MCF 10A (cell line): ENCODE results near the gene BTBD16. TPM values are rescaled to one million over a fixed set of nuclear protein-coding genes. Genes with fewer than 3 reads are reported as not detected.

ENCODE experiments used
- BruUV-seq: library from RNA; stranded (reverse); fragments of 400-500 nt; replicated peaks from 2 replicates; lab custom pipeline; 2021; lab: Mats Ljungman, UMichigan
- CTCF ChIA-PET: fragments of 300-600 bp; sonication (Branson Sonifier 250); formaldehyde crosslinking; extraction: SDS; loops from one replicate; lab custom pipeline; 2021; ENCODE audit warnings: antibody characterized with exemption, inconsistent platforms; lab: Yijun Ruan, JAX
- POLR2A ChIA-PET: fragments of 300-600, 350-650 bp; sonication (Branson Sonifier 250); formaldehyde crosslinking; extraction: SDS; loops from one replicate; lab custom pipeline; 2020; ENCODE audit warnings: antibody characterized with exemption, inconsistent platforms; lab: Yijun Ruan, JAX
- DNase-seq: peaks from one replicate; pipeline ENCODE4 v3.0.0-alpha.2; 2018; ENCODE audit not compliant: unreplicated experiment
- H3K27ac Mint-ChIP-seq: one replicate; pipeline ENCODE4 v1.8.0; 2022; ENCODE audit warnings: mild to moderate bottlenecking, low read depth, mixed read lengths; ENCODE audit not compliant: unreplicated experiment
- H3K27me3 Mint-ChIP-seq: one replicate; pipeline ENCODE4 v1.8.0; 2022; ENCODE audit warnings: mixed read lengths; ENCODE audit not compliant: insufficient read depth, unreplicated experiment
- H3K36me3 Mint-ChIP-seq: one replicate; pipeline ENCODE4 v1.8.0; 2022; ENCODE audit warnings: mild to moderate bottlenecking, moderate library complexity, mixed read lengths; ENCODE audit not compliant: insufficient read depth, unreplicated experiment
- H3K4me1 Mint-ChIP-seq: one replicate; pipeline ENCODE4 v1.8.0; 2022; ENCODE audit warnings: mixed read lengths; ENCODE audit not compliant: insufficient read depth, unreplicated experiment
- H3K4me3 Mint-ChIP-seq: one replicate; pipeline ENCODE4 v1.8.0; 2022; ENCODE audit warnings: mild to moderate bottlenecking, moderate library complexity, mixed read lengths; ENCODE audit not compliant: unreplicated experiment
- H3K9me3 Mint-ChIP-seq: one replicate; pipeline ENCODE4 v1.8.0; 2022; ENCODE audit warnings: mixed read lengths; ENCODE audit not compliant: unreplicated experiment
- CTCF ChIP-seq: fragments of 200-600 bp; IDR thresholded peaks from one replicate; pipeline ENCODE4 v1.8.0; 2022; ENCODE audit warnings: antibody characterized with exemption, mild to moderate bottlenecking; ENCODE audit not compliant: unreplicated experiment
- intact Hi-C: fragments of 100-400 bp; cut with micrococcal nuclease; formaldehyde crosslinking; loops from 2 replicates; pipeline ENCODE4 v1.14.1; 2022
- total RNA-seq: library from RNA; stranded (reverse); gene quantifications from 2 replicates; pipeline ENCODE4 v1.2.3, GENCODE V29; 2022

The BTBD16 gene
- total RNA-seq, 1 experiment from 2014 or later = 0.16 TPM

DNA sequence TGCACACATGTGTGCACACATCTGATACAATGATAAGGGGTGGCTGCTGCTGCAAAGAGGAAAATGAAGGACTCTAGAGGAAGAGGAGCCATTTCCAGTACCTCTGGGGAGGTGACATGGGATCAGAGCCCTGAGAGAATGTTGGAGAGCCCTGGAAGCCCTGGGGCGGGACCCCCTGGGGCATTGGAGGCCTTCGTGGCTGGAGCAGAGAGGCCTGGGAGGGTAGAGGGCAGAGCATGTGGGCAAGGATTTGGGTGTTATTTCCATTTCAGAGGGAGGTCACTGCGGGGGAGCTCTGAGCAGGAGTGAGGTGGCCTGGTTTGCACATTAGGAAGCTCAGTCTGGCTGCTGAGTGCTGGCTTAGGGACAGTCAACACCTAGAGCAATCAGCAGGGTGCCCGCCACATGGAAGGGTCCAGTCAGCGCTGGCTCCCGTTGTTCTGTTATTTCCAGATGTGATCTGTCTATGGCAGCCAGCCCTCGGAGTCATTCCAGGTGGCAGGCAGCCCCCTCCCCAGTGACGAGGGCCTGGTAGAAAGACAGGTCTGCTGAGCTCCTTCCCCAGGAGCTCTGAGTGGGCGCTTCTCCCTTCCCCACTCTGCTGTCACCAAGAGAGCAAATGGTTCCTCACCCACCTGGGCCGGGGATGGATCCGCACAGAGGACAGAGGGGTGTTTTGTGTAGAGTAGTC lies 24.1 kb upstream of the BTBD16 start:
- Mint-ChIP-seq H3K4me3 (no peak overlapping the region), H3K27me3 (no peaks in the 10 kb centered on the region), H3K4me1 (no peaks in the 10 kb centered on the region), H3K36me3 (peaks cover 93% of the 10 kb centered on the region), H3K9me3 (no peaks in the 10 kb centered on the region), H3K27ac (no peak overlapping the region)
- POLR2A ChIA-PET = no interaction called here
- no TSS peak for BruUV-seq
- intact Hi-C loops = no loop called here
- TF ChIP-seq CTCF = no peak
- CTCF ChIA-PET = interaction anchor here (1.7 kb wide), 1 partner anchor 21 kb away, joined by 5 read pairs; no protein-coding TSS in a partner anchor
- no peak for DNase-seq

GRCh38 chr10:122248356-122249302 lies 22.5 kb upstream of the BTBD16 start:
- DNase-seq = no peak
- H3K9me3 Mint-ChIP-seq = no peaks in the 10 kb centered on the region
- no peaks in the 10 kb centered on the region for H3K27me3 Mint-ChIP-seq
- H3K27ac Mint-ChIP-seq = peak overlapping the region; percentile 88
- TF ChIP-seq CTCF = no peak
- POLR2A ChIA-PET = interaction anchor here (0.6 kb wide), 1 partner anchor 124 kb away, joined by 3 read pairs; no protein-coding TSS in a partner anchor
- no TSS peak for BruUV-seq
- peaks cover 98% of the 10 kb centered on the region for H3K36me3 Mint-ChIP-seq
- no peaks in the 10 kb centered on the region for H3K4me1 Mint-ChIP-seq
- no peak overlapping the region for H3K4me3 Mint-ChIP-seq
- intact Hi-C loops = no loop called here
- CTCF ChIA-PET = interaction anchor here (1.7 kb wide), 1 partner anchor 19 kb away, joined by 5 read pairs; no protein-coding TSS in a partner anchor

- ChIA-PET POLR2A (interaction anchor here (0.6 kb wide), 1 partner anchor 124 kb away, joined by 3 read pairs; no protein-coding TSS in a partner anchor), CTCF (interaction anchor here (0.7 kb wide), 1 partner anchor 196 kb away, joined by 4 read pairs; no protein-coding TSS in a partner anchor)
- BruUV-seq = no TSS peak
- H3K36me3 Mint-ChIP-seq = peaks cover 98% of the 10 kb centered on the region
- intact Hi-C loops = no loop called here
- no peak for DNase-seq
- no peaks in the 10 kb centered on the region for H3K9me3 Mint-ChIP-seq
- no peaks in the 10 kb centered on the region for H3K4me1 Mint-ChIP-seq
- peak overlapping the region; percentile 88 for H3K27ac Mint-ChIP-seq
- H3K4me3 Mint-ChIP-seq = no peak overlapping the region
- H3K27me3 Mint-ChIP-seq = no peaks in the 10 kb centered on the region
- no peak for TF ChIP-seq CTCF
Observed at GRCh38 chr10:122249303-122249850, 21.7 kb upstream of the BTBD16 start.
